HG03439 (cell line): ENCODE data around the gene AQP6.

Experiments
- ATAC-seq: cut with Tn5 transposase; IDR thresholded peaks from one replicate; pipeline ENCODE4 v1.9.1; 2021; ENCODE audit warnings: mild to moderate bottlenecking, moderate library complexity; ENCODE audit not compliant: unreplicated experiment

Gene AQP6

GRCh38 chr12:49942921-49943624 lies 29.7 kb upstream of the AQP6 start:
- no peak for ATAC-seq

DNA sequence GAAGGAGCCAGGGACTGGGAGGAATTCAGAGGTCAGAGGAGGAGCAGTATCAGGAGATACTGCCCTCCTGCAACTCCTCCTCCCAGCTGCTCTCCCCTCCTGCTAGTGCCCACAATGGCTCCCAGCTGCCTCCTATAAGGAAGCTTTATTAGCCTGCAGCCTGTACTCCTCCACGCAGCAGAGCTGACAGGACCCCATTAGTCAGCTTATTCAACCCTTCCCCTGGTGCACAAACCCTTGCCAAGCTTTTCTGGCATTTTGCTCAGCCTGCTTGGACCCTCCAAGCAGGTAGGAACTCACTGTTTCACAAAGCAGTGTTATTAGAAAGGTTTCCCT lies 29.2 kb upstream of the AQP6 start:
- ATAC-seq: no peak

DNA sequence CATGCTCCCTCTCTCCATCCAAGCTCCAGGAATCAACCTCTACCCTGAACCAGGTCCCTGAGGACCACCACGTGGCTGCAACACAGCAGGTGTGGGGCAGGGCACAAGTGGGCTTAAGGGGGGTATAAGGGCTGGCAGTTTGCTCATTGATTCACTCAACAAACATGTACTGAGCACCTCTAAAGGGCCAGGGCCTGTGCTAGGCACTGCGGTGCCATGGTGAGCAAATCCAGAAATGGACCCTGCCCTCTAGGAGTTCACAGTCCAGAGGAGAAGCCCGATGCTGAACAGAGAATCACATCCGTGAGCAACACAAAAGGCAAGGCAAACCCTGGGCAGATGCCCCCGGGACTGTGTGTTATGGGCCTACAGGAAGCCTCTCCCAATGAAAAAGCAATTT lies 28.7 kb upstream of the AQP6 start:
- ATAC-seq: no peak

DNA sequence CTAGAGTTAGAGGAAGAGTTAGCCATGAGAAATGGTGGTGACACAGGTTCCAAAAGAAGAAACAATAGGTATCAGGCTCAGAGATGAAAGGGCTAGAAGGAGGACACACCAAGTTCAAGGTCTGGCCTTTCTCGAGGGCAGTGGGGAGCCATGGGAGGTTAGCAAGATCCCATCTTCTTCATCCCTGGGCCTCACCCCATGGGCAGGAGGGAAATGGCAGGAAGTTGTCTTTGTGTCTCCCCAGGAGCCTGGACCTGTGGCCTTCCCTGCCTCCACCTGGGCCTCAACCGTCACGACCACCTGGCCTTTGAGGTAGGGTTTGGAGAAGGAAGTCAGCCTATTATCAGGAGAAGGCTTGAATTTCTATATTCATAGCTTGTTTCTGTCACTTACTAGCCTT lies 28.0 kb upstream of the AQP6 start:
- ATAC-seq: no peak

DNA sequence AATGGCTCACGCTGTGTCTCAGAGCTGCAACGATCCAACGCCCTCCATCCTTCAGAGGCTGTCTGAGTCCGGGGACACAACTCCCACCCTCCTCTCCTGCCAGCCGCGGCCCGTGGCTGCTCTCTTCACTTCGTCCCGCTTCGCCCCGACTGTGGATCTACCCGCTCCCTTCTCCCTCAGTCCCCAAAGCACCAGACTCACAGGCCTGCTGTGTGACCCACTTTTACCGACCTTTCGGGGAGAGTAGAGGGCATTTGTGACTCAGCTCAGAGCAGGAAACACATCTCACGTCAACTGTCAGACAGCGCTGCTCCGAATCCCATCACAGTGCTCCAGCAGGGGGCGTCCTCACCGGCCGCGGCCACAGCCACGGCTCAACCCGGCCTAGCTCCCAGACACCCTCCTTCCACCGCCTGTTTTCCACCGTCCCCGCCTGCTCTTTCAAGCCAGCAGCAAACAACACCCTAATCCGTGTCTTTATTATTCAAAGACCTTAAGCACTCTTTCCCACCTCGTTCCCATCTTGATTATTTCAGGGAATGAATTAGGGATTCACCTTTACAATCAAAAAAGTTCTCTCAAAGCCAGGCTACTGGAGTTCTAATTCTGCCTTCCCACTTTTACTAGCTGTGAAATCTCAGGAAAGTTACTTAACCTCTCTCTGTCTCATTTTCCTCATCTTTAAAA lies 27.2 kb upstream of the AQP6 start:
- peak; percentile 49 for ATAC-seq

- no peak for ATAC-seq
Observed at GRCh38 chr12:49946086-49946485, 26.7 kb upstream of the AQP6 start.

DNA sequence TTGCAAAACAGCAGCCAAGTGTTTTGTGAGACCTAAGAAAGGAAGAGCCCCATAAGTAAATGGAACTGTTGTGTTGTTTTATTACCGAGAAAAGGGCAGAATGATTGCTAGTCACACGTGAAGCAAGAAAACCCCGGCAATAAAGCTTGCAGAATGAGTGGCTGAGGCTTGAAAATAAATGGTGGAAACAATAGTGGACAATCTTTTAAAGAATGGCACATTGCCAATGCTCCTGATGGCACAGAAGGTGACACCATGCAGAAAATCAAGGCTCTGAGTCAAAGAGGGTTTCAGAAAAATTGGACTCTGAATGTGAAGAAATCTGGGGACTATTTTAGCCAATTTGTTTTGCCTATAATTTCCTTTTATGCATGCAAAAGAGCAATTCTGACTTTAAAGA lies 26.2 kb upstream of the AQP6 start:
- no peak for ATAC-seq

- no peak for ATAC-seq
Observed at GRCh38 chr12:49947593-49948226, 25.0 kb upstream of the AQP6 start.

DNA sequence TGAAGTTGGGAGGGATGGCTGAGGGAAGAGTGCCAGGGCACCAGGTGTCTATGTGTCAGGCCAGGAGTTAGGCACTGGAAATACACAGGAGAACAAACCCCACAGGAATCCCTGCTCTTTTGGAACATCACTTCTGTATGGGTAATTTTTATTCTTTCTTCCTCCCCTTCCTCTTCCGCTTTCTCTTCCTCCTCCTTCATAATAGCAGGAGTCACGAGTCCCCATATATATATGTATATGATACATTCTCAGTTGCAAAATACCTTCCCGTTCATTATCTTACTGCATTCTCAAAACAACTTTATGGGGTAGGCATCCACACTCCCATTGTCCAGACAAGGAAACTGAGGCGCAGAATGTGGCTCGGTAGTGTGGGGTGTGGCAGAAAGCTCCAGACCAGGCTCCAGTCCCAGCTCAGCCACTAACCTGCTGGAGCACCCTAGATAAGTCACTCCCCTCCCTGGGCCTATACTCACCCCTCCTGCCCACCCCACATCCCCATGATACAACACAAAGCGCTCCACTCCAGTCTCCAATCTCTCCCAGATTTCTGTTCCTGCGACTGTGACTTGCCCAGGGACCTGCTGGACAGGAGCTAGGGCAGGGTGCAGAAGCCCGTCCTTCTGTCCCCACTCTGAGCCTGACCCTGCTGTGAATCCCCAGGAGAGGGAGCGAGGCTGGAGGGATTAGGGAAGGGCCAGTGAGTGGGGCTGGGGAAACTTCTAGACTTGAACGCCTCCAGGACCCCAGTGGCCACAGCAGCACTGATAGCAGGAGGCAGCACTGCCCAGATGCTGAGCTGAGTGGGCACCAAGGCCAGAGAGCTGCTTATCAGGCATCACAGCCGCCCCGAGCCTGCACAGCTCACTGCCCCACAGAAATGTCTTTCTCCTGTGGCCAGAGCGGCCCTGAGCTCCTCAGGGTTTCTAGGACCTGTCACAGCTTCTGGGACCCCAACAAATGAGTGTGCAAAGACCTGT lies 23.6 kb upstream of the AQP6 start:
- ATAC-seq: no peak

- no peak for ATAC-seq
Observed at GRCh38 chr12:49949866-49950265, 22.9 kb upstream of the AQP6 start.

GRCh38 chr12:49950273-49951251 lies 22.2 kb upstream of the AQP6 start, which contains the start of gene AQP2:
TSS of gene AQP2 (plus strand) at chr12:49950737. CDS start at chr12:49950831, 94 bp downstream.
- ATAC-seq: no peak

- ATAC-seq: no peak
Observed at GRCh38 chr12:49951411-49952240, 21.1 kb upstream of the AQP6 start.

DNA sequence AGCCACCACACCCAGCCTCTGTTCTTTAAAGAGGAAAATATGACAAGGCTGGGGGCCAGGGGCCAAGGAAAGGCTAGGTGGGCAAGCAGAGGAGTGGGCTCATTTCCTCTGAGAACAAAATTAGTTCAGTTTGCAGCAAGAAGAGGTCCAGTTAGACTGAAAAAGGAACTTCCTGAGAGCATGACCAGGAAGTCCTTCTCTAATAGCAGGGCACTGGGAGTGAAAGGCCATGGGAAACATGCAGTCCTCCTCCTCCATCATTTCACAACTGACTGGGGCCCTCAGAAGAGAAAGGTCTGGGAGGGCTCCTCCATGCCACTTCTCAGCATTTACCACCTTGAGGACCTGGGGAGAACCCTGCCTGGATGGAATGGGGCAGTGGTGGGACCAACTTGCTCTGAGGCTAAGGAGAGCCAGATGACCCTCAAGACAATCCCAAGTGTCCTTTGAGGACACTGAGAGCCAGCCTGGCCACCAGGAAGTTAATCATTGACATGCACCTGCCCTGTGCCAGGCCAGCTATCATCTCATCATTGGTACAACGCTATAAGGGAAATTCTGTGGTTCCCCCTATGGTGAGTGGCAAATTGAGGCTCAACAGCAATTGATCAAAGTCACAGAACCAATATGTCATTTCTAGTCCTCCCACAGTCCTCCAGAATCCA lies 20.2 kb upstream of the AQP6 start:
- no peak for ATAC-seq

- ATAC-seq: no peak
Observed at GRCh38 chr12:49953151-49953550, 19.6 kb upstream of the AQP6 start.

GRCh38 chr12:49953961-49954846 lies 18.5 kb upstream of the AQP6 start:
- no peak for ATAC-seq

- ATAC-seq: no peak
Observed at GRCh38 chr12:49954863-49955830, 17.6 kb upstream of the AQP6 start.
